ENCODE data around the gene SPTA1.

DNA sequence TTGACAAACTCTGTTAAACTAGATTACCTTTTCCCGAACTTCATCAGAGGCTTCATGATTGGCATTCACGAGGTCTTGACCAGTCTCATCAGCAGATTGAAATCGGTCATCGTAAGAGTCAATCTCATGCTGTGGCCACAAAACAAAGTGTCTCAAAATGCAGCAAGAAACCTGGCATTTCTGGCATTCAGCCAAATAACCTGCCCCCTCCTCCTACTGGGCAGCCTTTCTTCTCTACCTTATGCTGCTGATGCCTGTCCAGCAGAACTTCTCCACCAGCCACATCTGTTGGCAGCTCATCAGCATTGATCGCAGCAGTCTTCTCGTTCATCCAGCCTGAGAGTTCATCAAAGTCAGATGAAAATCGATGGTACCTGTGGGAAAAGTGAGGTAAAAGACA, 12.2 kb downstream of the SPTA1 start:
- no peak for TF ChIP-seq SAP30 (IDR thresholded peaks at IDR 0.05; ENCODE audit: insufficient read depth, insufficient replicate concordance, low read length)
- TF ChIP-seq, protein P1, sequence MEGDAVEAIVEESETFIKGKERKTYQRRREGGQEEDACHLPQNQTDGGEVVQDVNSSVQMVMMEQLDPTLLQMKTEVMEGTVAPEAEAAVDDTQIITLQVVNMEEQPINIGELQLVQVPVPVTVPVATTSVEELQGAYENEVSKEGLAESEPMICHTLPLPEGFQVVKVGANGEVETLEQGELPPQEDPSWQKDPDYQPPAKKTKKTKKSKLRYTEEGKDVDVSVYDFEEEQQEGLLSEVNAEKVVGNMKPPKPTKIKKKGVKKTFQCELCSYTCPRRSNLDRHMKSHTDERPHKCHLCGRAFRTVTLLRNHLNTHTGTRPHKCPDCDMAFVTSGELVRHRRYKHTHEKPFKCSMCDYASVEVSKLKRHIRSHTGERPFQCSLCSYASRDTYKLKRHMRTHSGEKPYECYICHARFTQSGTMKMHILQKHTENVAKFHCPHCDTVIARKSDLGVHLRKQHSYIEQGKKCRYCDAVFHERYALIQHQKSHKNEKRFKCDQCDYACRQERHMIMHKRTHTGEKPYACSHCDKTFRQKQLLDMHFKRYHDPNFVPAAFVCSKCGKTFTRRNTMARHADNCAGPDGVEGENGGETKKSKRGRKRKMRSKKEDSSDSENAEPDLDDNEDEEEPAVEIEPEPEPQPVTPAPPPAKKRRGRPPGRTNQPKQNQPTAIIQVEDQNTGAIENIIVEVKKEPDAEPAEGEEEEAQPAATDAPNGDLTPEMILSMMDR (IDR thresholded peaks at IDR 0.05; ENCODE audit: control extremely low read depth in 1 of 3, insufficient read depth in 1 of 3, low read depth in 1 of 3, low read length in 3 of 3), result no peak
- TF ChIP-seq EZH2 (IDR thresholded peaks at IDR 0.05; ENCODE audit: low read depth, low read length, severe bottlenecking), result no peak
- no peak for TF ChIP-seq GABPA (IDR thresholded peaks at IDR 0.05; ENCODE audit: borderline replicate concordance, insufficient read depth, low read length)
- TF ChIP-seq POLR2A (IDR thresholded peaks at IDR 0.05; ENCODE audit: control extremely low read depth in 1 of 2, low read depth in 2 of 2, low read length in 2 of 2), result no peak
- no peak for TF ChIP-seq JUND (IDR thresholded peaks at IDR 0.05; ENCODE audit: low read length)
- TF ChIP-seq, protein P2, sequence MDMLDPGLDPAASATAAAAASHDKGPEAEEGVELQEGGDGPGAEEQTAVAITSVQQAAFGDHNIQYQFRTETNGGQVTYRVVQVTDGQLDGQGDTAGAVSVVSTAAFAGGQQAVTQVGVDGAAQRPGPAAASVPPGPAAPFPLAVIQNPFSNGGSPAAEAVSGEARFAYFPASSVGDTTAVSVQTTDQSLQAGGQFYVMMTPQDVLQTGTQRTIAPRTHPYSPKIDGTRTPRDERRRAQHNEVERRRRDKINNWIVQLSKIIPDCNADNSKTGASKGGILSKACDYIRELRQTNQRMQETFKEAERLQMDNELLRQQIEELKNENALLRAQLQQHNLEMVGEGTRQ (IDR thresholded peaks at IDR 0.05; ENCODE audit: low read length), result no peak
- no peak for TF ChIP-seq SIN3A (conservative IDR thresholded peaks at IDR 0.05 in 1 of 2, IDR thresholded peaks at IDR 0.05 in 1 of 2; ENCODE audit: low read depth in 1 of 2, low read length in 2 of 2)
- no peak for TF ChIP-seq HDAC6 (IDR thresholded peaks at IDR 0.05; ENCODE audit: low read depth, low read length)
- no peak for TF ChIP-seq MAFK (IDR thresholded peaks at IDR 0.05; ENCODE audit: low read depth, low read length)
- TF ChIP-seq KDM5A (IDR thresholded peaks at IDR 0.05; ENCODE audit: low read length), result no peak
